C4-2B (cell line): ENCODE measurements around the gene CABLES2.

ENCODE experiments used
- CTCF ChIP-seq: fragments of 450-650 bp; conservative IDR thresholded peaks from 2 replicates; pipeline ENCODE4 v1.5.1; 2017; ENCODE audit warnings: mild to moderate bottlenecking
- ZFX ChIP-seq: fragments of 450-650 bp; IDR thresholded peaks from 2 replicates; pipeline ENCODE4 v1.6.1; 2017

DNA sequence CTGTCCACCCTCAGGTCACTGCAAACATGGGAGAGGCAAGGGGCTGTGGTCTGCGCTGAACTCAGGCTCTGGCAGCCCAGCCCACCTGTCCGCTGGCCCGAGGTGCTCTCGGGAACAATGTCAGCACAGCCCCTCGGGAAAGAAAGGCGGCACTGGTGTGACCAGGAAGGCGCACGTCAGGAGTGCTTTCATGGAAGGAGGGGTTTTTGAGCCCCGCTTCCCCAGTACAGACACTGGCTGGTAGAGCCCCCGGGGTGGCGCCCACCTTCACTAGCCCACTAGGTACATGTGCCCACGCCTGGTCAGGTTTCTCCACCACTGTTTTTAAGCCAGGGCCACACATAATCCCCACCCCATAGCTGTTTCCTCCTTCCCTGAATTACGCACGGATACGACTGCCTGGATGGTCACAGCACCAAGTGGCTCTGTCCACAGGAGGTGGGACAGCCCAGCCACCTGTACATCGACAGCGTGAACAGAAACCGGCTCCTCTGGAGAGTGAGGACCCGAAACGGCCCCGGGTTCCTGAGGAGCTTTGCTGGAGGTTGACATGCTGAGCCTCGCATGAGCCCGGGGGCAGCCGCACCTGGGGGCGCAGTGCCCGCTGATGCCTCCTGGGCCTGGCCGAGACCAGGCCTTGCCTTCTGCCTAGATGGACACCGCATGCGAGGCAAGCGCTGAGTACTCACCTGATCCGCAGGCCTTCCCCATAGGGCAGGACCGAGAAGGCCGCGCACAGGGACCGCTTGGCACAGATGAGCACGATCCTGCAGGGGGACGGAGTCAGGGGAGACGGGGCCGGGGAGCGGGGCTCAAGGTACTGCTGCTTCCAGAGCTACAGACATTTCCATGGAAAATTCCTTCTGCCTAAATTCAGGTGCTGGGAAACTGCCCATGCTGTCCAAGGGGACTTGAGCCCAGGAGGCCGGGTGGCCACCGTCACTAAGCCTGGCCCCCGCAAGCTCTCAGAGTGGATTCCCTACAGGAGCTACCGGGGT is 12.5 kb downstream of the CABLES2 start:
- TF ChIP-seq CTCF (no peak), ZFX (no peak)
